ENCODE data around the gene PRAC1.
A peak's percentile ranks its signal among the peaks of the same experiment; 100 is the strongest.
"Not testable (repeated sequence)": the region's sequence is repeated elsewhere in the genome, so short reads cannot be mapped to it uniquely, and the experiment has no call there.

Gene PRAC1

DNA sequence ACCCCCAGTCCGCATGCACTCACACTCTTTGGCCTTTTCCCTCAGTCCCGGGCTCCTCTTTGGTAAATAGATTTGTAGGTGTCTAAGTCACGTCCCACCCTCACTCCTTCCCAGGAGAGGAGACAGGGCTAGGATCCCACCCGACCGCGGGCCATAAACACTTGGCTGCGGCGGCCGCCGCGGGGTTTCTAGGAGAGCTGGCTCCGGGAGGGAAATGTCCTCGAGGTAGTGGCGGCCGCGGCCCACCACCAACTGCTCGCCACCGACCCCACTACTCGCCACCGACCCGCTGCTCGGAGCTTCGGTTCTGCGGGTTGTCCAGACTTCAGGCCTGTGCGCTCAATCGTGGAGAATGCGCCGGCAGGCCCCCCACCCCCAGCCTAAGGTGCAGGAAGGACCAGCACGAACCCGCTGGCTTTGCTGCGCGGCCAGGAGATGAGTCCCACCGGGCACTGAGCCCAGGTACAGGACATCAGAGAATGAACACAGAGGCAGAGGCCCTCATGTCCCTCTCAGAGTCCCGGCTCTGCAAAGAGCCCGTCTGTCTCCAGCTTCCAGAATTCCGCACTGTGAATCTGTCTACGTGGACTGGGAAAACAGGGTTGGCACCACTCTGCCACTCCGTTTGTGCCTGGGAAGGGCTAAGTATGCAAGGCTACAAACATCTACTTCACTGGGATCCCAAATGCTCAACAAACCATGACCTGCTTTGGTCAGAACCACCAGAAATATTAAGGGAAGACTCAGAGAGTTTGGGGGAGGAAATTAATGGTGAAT is 3.2 kb upstream of the PRAC1 start:
- no peak for DNase-seq

DNA sequence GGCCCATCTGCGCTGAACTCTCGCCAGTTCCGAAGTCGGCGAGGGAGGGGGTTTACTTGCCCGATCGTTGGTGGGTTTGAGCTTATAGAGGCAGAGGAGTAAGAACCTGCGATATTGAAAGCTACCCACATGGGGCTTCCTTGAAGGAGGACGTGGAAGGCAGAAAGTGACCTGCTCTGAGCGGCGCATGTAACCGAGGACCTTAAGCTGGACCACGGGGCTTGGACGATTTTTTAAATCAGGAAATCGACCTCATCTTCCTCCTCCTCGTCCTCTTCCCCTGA is 2.6 kb upstream of the PRAC1 start:
- DNase-seq, result no peak

DNA sequence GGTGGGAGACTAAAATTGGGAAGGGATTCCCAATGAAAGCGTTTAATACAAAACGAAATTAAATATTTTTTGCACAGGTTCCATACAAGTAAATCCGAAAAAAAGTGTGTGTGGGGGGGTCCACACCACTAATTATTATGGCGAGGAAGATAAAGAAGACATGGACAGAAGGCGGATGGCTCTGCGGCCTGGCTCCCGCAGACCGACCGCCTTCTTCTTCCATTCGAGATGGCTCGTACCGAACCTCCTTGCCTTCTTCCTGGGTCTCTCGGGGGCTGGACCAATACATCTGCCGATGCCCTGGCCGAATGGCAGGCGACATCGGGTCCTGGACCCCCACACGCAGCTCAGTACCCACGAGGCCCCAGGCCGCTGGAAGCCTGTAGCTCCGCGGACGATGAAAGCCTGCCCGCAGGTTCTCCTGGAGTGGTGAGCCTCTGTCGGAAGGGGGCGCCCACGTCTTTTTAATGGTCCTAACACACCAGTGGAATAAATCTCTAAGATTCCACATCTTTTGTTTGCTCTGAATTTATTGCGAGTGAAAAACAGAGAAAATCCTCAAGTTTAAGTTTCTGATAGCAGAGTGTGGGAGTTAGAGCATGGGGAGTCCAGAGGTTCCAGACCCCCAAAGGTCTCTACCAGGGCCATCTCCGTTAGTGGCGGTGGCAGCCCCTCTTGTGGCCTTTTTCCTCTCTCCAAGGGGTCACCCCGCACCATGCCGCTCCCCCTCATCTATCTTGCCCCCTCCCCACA is 2.1 kb upstream of the PRAC1 start:
- DNase-seq, result peak; percentile 65

DNA sequence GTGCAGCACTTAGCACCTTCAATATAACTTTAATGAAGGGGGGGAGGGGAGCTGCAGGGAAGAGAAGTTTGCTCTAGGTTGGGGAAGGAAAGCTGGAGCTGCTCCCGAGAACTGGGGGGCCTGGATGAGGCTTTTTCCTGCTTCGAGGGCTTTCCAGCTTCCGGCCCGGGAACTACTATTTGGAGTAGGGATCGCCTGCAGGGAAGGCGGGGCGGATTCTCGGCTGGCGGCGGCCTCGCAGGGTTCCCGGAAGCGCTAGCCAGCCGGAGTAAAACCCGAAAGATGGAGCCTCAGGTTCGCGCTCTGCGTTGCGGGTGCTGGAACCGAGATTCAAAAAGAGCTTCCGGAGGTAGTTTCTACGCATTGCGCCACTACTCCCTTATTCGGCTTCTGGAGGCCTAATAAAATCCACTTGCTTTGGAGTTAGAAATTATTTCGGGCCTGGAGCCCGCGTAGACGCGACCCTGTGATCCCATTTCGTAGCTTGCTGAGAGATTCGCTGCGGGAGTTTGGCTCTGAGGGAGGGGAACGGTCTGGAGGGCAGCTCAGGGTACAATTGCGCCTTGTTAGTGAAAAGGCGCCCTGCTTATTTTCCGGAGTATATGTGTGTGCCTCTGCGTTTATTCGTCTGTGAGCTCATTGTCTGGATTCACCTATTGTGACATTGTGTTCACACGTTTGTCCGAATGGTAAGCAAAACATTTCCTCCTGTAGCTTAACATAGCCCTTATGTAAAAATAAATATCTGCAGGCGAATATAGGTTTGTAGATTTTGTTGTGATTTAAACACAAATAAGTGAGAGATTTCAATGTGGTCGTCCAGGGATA is 1.3 kb upstream of the PRAC1 start:
- DNase-seq, result no peak

DNA sequence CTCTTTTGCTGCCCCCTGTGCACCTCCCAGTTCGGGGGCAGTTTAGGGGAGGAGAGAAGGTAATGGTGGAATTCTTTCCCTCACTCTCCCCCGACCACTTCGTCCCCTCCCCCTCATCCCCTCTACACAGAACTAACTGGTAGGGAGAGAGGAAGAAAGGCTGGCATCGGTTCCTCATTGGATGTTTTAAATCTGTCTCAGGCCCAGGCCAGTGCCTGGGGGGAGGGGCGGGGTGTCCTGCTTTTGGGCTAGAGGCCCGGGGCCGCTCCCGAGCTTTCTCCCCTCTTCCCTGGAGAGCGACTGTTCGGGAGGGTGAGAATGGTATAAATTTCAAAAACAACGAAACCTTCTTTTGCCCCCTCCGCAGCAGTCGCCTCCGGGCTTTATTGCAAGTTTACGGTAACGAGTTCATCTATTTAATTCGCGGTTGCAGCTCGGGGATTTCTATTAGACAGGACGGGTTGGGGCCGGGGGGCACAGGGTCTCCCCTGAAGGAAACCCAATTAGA is 651 bp upstream of the PRAC1 start, which contains the start of gene PRAC2:
PRAC2 (plus strand) TSS at position 271 of the 508 bp plus-strand sequence. CDS start 1,226 bp downstream, outside the sequence.
- no peak for DNase-seq

DNA sequence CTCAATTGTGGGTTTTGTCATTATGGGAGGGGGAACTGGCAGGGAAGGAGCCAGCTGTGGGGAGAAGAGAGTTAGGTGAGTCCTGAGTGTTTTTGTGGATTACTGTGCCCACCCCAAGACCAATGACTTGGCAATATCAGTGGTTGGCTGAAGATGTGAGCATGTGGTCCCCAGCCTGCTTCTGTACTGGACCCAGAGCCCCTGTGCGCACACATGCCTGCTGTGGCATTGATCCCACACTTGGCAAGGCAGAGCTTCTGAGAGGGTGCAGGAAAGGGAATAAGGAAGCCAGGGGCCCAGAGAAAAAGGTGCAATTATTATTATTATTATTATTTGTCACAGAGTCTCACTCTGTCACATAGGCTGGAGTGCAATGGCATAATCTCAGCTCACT is 1.3 kb downstream of the PRAC1 start:
- DNase-seq, result no peak

DNA sequence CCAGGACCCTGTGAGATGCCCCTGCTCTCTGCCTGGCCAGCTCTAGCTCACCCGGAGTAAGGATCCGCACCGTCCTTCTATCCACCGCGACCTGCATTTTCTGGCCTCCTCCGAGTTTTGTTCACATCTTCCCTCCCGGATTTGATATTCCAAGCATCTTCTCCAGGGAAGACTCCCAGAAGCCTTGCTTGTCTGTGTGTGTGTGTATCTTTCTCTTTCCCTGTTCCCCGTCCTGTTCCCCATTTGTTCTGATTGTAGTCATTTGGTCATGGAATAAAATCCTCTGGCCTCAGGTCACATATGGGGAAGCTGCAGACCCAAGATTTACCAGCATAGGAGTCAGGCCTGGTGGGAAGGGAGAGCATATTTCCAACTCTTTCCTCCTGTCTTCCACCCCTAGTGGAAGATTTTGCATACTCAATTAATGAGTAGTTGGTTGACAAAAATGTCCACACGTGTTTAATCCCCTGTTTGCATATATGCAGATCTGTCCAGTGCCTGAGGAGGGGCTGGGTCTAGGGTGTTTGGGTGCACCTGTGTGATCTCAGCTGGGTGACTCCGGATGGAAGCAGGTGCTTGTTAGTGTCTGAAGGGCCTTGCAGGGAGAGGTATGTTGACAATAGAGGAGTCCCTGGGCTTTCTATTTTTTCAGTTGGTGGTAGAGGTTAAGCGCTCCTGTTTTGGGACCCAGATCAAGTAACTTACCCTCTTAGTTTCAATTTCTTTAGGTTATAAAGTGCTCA is 1.9 kb downstream of the PRAC1 start:
- no peak for DNase-seq

DNA sequence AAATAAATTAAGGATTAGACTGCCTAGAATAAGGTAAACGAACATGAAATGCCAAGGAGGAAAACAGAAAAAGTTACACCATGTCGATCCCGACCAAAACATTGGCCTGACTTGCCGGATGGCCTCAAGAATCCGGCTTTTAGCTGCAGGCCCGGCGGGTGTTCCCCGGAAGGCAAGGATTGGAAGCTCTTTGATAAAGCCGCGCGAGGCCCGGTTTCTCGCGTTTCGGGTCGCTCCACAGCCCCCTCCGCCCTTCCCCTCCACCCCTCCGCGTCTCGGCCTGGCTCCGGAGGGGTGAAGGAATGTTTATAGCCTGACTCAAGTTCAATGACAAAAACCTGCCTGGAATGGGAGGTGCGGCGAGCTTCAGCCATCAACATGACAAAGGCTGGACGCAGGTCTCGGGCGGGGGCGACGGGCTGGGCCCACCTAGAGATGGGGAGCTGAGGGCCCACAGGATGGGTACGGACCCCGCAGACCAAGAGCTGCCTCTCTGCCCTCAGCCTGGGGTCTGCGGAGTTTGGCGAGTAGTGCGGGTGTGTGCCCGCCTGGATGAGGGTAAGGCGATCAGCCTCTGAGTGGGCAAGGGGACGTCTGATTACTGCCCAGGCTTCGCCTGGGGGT is 2.6 kb downstream of the PRAC1 start:
- DNase-seq, result no peak

DNA sequence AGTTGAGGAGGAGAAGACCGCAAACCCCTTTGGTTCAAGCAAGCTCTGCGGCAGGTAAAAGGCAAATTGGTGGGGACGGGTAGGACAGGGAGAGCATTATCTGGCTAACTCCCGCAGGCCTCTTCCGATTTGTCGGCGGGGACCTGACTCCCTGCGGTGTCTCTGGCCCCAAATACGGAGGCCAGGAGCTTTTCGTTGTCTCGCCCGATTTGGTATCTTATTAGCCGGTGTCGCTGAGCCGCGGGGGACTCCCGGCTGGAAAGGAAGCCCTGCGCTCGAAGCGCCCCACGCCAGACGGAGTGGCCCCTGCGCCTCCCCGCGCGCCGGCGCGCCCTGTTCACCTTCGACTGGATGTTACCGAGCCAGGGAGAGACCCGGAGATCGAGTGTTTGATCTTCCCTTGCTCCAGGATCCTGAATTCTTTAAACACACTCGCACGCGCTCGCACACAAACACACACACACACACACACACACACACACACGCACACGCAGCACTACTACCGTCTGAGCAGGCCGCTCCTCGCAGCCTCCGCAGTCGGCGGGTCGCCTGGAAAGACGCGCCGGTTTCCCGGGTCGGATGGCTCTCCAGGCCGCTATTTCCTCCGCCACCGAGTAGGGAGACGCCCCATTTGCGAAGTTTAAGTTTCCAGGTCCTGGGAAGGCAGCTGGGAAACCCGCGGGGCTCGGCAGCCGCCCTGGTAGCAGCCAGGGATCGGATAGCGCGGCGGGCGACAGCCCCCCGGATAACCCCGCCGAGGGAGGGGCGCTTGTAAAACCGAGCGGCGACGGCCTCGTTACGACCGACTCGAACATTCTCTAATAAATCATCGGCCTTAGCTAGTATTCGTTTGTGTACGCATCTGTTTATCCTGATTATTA is 3.3 kb downstream of the PRAC1 start:
- no peak for DNase-seq

DNA sequence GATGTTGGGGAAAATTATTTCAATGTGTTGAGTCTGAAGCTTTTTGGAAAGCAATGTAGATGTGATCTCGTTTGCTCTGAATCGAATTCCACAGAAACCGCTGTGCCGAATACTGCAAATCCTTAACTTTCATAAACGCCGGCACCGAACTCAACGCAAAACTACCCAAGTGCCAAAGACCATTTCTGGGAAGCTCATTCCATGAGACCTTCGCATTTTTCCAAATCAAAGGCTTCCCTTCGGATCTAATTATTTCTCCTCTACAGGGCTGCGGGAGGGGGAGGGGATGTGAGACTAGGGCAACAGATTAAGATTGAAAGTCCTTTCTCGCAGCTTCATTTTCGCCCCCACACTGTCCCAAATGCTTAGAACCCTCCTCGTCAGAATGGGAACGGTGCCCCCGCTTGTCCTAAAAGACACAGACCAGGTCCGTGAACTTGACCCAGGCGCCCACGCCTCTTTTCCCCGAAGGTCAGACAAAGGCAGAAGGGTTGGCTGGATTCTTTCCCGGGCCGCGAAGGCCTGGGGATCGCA is 4.0 kb downstream of the PRAC1 start:
- DNase-seq, result no peak

DNA sequence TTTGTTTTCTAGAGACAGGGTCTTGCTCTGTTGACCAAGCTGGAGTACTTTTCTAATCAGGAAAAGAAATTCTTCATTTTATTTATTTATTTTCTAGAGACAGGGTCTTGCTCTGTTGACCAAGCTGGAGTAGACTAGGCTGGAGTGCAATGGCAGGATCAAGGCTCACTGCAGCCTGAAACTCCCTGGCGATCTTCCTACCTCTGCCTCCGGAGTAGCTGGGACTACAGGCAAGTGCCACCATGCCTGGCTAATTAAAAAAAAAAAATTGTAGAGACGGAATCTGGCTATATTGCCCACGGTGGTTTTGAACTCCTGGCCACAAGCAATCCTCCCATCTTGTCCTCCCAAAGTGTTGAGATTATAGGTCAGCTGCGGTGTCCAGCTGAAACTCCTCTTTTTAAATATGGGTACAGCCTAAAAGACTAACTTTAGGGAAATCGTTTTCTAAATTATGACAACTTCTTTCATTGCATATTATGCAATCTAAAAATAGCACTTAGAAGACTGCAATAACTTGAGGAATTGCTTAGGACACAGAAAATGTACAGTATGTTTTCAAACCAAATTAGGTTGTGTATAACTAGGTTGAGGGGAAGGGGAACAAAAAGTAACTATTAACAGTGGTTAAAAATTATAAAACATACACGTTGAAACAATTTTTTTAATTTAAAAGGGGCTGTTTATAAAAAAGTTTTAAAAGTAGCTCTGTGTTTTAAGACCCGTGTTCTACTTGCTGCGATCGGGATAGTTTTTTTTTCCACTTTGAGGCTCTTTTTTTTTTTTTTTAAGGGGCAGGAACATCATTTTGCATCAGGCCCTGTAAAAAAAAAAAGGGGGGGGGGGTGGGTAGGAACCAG is 4.7 kb downstream of the PRAC1 start:
- DNase-seq, result no peak

DNA sequence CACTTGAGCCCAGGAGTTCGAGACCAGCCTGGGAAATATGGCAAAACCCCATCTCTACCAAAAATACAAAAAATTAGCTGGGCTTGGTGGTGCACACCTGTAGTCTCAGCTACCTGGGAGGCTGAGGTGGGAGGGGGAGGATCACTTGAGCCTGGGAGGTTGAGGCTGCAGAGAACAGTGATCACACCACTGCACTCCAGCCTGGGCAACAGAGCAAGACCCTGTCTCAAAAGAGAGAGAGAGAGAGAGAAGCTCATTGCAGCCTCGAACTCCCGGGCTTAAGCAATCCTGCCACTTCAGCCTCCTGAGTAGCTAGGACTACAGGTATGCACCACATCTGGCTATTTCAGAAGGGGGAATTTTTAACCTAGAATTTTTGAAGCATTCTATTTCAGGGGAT is 5.8 kb downstream of the PRAC1 start:
- not testable (repeated sequence) for DNase-seq

DNA sequence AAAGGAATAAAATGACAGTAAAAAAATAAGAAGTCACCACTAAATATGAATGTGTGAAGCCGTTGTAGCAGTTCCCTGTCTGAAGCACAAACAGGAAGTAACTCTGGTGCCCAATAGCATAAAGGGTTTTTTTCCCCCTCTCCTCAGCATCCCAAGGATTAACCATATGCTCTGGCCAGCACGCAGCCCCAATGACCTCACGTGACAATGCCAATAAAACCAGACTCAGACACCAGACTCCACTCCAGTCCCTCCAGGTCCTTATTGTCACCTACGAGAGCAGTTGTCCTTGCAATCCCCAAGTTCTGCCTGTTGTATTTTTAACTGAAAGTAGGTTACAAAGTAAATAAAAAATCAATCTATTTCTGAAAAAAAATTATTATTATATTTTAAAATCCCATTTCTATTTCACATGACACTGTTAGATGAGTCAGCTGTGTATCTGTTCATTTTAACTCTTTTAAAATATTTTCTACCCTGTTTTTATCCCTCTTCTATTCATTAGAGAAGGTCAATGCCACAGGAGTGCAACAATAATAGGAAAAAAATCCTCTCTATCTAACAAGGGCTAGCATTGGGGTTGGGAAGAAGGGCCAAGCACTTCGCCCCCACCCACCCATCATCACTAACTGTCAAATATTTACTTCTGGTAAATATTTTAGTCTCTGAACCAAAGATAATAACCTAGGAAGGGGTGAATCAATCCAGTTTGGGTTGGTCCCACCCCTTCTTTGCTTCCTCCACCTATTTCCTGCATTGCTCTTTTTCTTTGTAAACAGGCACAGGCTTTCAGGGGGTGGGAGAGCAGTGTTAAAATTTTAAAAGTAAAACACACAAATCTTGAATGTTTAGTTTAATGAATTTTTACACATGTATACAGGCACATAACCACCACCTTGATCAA is 6.6 kb downstream of the PRAC1 start:
- DNase-seq, result no peak

DNA sequence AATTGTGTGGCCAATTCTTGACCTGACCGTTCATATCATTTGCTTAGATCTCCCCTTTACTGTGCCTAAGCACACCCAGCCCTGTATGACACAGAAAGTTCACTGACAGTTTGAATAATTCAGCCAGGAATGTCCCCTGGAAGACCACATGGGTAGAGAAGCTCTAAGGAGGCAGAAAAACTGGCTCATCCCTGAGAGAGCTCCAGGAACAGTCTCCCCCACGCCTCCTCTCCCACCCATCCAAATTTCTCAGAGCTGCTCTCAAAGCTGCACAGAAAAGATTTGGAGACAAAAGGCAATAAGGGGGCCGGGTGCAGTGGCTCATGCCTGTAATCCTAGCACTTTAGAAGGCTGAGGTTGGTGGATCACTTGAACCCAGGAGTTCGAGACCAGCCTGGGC is 11.2 kb downstream of the PRAC1 start:
- DNase-seq, result no peak

DNA sequence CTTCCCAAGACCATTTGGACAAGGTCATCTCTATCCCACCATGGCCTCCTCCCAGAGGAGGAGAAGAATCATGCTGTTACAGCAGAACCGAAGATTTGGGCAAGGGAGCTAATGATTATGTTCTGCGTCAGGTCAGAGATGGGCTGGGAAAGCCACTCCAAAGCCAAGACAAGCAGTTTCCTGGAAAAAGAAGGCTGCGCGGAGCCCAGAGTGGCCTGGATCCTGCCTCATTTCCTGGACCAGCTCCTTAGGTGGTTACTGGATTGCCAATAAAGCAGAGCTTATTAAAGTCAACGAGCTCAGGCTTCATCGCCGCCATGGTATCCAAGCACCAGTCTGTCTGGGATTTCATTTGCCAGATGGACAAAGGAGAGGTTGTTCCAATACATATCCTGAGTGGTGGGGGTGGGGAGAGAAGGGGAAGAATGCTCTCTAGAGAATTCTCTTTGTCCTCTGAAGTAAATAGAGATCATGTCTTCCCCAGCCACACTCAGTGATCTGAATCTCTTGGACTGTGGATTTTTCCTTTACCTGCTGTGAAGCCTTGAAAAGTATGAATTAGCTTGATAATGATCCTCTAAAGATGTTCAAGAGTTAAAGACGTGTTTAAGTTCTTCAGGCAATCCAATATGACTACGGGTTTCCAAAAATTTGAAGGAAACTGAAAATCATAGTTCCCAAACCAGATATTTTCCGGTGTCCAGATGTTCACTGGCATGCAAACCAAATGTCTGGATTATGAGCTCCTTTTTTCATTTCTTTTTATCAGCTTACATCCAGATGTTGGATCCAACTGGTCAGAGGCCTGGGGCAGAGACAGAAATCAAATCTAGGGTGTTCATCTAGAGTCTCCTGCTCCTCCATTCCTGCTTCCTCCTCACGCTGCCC is 17.7 kb downstream of the PRAC1 start:
- no peak for DNase-seq

DNA sequence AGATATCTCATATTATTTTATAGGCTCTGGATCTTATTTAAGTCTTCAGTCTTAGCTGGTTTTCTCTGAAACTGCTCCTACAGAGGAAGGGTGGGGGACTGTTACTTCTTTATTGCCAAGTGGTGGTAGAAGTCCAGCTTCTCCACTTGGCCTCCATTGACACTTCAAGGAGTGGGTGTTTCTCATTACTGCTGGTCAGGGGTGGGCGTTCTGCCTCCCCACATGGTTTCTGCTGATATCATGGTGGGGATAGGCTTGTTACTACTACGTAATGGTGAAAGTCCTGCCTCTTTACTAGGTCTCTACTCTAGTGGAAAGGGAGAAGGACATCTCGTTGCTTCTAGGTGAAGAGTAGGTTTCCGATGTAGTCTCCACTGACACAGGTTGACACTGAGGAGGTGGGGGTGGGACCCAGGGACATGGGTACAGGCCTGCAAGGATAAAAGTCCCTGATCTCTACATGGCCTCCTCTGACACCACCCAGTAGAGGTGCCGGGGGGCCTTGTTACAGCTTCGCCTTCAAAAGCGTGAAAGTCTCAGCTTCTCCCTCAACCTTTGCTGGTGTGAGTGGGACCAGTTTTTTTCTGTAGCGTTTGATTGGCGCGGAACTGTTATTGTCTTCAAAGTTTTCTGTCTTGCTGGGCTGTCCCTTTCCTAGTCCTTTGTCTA is 20.3 kb downstream of the PRAC1 start:
- DNase-seq, result no peak

DNA sequence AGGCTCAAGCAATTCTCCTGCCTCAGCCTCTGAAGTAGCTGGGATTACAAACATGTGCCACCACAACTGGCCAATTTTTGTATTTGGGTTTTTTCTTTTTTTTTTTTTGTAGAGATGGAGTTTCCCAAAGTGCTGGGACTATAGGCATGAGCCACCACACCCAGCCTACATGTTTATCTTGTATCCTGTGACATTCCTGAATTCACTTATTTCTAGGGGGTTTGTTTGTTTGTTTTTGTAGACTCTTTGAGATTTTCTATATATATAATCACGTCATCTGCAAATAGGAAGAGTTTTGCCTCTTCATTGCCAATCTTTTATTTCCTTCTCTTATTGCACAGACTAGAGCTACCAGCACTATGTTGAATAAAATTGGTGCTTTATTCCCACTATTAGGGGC is 29.1 kb downstream of the PRAC1 start:
- no peak for DNase-seq
